AG20443 (cell line): Measurements from ENCODE around the gene VANGL1.

Experiments used
- DNase-seq: peaks from one replicate; pipeline ENCODE4 v3.0.0; 2012; ENCODE audit warnings: low spot score, mixed read lengths

The VANGL1 gene

DNA sequence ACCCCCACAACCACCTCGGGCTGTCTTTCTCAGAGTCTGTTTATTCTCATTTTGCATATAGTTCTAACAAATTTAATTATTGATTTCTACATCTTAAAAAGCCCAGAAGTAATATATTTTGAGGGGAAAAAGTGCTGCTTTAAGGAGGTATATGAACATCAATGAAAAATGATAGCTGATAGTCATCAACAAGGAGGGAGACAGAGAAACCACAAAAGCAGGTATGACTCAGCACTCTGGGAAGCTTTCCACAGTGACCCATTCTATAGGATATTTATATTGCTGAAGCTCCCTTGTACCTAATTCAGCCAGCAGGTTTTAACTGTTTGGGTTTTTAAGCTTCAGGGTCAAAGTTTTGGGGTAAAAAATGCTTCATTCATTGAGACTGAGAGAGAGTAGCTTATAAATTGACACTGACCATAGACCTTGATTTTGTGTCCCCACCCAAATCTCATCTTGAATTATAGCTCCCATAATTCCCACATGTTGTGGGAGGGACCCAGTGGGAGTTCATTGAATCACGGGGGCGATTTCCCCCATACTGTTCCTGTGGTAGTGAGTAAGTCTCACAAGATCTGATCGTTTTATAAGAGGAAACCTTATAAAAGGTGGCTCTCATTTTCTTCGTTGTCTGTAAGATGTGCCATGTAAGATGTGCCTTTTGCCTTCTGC, 27.4 kb downstream of the VANGL1 start:
- no peak for DNase-seq

DNA sequence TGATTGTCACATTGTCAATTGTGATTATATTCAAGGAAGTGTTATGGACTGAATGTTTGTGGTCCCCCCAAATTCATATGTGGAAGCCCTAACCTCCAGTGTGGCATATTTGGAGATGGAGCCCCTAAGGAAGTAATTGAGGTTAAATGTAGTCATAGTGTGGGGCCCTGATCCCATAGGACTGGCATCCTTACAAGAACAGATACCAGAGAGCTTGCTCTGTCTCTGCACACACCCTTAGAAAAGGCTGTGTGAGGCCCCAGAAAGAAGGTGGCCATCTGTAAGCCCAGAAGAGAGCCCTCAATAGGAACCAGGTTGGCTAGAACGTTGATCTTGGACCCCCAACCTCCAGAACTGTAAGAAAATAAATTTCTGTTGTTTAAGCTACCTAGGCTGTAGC, 28.1 kb downstream of the VANGL1 start:
- no peak for DNase-seq

- DNase-seq: no peak
These were observed 28.9 kb downstream of the VANGL1 start for GRCh38 chr1:115670476-115671175.

- no peak for DNase-seq
These were observed 29.6 kb downstream of the VANGL1 start for GRCh38 chr1:115671176-115671934.

GRCh38 chr1:115672224-115673009, 30.6 kb downstream of the VANGL1 start:
- DNase-seq: no peak

DNA sequence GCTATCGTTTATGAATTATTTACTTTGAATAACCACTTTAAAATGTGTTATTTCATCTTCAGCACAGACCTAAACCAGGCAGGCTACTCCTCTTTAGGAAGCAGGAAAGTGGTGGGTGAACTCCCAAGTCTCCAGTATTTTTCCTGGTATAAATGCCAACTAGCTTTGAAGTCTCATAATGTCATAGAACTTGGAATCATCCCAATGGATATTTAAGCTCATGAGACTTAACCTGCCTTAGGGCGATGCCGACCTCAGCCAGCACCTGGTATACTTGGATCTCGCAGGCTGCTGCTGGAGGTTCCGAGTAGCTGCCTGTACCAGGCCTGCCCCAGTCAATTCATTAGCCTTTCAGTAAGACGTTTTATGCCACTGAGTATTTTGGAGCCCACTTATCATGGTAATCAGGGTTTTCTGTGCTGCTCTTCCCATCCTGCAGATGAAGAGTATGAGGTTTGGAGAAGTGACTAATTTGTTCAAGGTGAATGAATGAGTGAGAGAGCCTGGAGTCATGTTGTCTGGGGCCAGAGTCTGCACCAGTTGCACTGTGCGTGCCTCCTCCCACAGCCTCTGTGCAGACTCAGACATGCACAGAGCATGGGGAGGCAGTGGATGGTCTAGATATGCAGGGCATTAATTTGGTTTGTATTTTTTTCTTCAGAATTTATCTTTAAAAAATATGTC, 34.9 kb downstream of the VANGL1 start:
- DNase-seq: no peak

DNA sequence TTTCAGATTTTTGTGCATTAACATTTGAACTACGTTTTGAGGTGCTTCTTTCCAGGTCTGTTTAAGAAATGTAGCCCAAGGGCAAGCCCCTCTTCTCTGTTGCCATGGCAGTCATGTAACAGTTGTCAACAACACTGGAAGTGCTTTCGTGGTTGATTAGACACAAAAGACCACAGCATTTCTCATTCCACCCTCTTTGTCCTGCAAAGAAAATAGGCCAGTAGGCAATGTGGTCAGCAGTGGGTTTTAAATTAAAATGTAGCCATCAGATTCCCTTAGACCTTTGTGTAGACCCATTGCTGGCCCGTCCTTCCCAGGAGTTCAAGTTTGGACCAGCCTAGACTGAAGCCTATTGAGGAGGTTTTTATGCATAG, 35.4 kb downstream of the VANGL1 start:
- DNase-seq: no peak

DNA sequence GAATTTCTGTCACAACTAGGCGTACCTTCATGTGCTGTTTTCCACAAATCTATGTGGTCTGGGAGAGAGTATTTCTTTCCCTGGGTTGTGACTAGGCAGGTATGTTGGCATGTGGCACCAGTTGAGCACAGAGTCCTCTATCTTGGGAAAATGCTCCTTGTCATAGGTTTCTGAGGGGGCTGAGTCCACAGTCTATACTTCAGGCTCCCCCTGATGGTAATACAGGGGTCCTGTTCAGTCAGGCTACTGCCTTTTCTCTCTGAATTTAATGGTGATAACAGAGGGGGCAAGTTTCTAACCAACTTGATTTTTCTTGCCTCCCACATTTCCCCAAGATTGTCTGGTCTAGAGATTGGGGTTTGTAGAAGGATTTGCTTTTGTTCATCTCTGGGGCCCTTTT, 35.8 kb downstream of the VANGL1 start:
- no peak for DNase-seq

GRCh38 chr1:115678141-115678540, 36.4 kb downstream of the VANGL1 start:
- DNase-seq: no peak

DNA sequence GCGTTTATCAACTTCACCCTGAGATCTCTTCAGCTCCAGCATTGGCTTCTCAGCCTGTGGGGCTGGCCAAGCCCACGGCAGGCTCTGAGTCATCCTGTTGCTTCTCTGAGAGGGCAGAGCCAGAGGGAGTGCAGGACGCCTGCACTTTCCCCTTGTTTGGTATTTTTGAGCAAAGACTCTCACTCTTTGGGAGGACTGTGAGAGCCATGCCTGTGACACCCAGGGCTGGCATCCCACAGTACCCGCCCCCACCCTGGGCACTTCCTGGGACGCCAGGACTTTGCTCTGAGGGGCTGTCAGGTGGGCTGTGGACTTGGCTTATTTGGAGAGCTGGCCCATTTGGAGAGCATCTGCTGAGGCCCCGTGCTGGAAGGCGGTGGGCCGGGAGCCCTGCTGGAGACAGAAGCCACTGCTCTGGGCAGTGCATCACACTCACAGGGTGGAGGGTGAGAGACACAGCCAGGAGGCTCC, 37.4 kb downstream of the VANGL1 start:
- peak; percentile 95 for DNase-seq

- no peak for DNase-seq
These were observed 39.0 kb downstream of the VANGL1 start for GRCh38 chr1:115680730-115681111.

DNA sequence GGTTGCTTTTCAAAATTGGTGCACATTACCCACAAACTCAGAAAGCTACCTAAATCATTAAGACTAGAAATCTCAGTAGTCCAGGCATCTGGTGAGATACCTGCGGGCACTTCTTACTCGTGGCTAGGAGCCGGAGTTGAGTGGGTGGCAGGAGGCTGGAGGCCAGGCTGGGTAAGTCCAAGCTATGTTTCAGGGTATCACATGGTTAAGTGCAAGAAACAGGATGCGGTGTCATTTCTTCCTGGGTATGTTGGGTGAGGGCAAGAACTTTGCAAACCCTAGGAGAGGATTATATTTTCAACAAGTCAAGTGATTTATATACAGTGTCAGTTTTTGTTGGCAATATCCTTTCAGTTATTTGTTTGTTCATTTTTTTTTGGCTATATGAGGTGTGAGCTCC, 41.0 kb downstream of the VANGL1 start:
- no peak for DNase-seq

DNA sequence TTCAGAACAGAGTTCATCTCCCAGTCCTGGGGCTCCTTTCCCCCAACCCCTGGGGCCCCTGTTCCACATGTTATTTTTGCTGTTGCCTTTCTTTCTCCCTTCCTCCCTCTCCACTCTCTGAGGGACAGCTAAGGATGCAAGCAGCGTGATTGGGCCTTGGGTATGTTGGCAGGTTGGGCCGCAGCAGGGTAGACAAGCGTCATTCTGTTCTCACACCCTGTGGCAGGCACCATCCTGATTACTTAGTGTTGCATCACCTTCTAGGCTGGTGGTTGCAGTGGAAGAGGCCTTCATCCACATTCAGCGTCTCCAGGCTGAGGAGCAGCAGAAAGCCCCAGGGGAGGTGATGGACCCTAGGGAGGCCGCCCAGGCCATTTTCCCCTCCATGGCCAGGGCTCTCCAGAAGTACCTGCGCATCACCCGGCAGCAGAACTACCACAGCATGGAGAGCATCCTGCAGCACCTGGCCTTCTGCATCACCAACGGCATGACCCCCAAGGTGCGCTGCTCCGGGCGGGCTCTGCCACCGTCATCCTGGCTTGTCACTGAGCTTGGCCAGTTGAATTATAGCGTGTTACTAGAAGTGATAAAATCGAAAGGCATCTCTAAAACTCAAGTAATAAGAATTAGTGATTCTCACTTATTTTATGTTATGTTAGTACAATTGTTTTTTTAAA, 43.4 kb downstream of the VANGL1 start:
- no peak for DNase-seq

DNA sequence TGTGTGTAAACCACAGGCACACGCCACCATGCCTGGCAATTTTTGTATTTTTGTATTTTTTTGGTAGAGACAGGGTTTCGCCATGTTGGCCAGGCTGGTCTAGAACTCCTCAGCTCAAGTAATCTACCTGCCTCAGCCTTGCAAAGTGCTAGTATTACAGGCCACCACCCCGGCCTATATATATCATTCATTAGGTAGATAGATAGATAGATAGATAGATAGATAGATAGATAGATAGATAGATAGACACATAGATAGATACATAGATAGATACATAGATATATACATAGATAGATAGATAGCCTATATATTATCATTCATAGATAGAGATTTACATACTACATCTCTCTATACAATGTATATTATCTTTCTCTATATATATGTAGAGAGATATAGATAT, 46.0 kb downstream of the VANGL1 start:
- DNase-seq: no peak

DNA sequence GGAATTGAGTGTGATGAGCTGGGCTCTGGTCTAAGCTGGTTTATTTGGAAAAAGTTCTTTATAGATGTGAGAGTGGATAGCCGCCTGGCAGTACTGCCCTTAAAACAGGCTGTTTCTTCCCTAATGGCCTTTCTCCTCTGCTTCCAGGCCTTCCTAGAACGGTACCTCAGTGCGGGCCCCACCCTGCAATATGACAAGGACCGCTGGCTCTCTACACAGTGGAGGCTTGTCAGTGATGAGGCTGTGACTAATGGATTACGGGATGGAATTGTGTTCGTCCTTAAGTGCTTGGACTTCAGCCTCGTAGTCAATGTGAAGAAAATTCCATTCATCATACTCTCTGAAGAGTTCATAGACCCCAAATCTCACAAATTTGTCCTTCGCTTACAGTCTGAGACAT, 49.2 kb downstream of the VANGL1 start:
- no peak for DNase-seq

- no peak for DNase-seq
These were observed 50.5 kb downstream of the VANGL1 start for GRCh38 chr1:115692224-115692623.

GRCh38 chr1:115694805-115695204, 53.0 kb downstream of the VANGL1 start:
- DNase-seq: no peak

DNA sequence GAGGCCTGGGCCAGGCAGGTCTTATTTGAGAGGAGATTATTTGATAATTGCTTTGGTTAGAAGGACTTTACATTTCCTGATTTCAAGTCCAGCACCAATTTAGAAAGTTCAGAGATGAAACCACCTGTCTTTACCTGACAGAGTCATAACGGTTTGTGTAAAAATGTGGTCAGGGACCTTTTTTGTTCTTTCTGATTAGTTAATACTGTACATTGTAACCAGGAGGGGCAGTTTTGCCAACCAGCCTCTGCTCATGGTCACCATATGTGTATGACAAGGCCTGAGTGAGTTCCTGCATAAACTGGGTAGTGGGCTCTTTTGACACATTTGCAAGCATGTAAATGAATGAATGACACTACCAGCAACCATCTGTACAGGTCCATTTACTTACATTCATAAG, 55.8 kb downstream of the VANGL1 start:
- DNase-seq: no peak

- no peak for DNase-seq
These were observed 59.3 kb downstream of the VANGL1 start for GRCh38 chr1:115701090-115701489.

DNA sequence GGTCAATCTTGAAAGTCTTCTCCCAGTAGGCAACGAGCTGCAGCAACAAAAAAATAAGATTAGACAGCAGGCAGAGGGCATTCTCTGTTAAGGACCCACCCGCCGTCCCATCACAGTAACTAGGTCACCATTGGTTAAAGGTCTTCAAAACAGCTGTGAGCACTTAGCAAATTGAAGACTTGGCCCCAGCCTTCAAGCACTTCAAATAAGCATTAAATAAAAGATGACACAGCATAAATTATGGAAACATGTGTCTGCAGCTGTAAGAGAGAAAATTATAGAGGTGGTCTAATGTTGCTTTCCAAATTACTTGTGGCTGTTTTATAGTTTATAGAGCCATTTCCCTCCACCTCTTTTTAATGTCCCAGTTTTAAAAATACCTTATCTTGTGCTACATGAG, 61.2 kb downstream of the VANGL1 start:
- DNase-seq: no peak
